Activated CD8-positive, alpha-beta T cell treated with anti-CD3 and anti-CD28 coated beads for 36 hours (primary cell): ENCODE measurements around the gene ARMCX4. TPM values are rescaled to one million over a fixed set of nuclear protein-coding genes. Genes with fewer than 3 reads are reported as not detected.

Source experiments
- ATAC-seq: fragments of 200-7000 bp; cut with Tn5 transposase; one replicate; pipeline ENCODE4 v1.10.0; 2021; ENCODE audit warnings: mild to moderate bottlenecking, moderate library complexity
- CTCF ChIA-PET: fragments of 350-600 bp; sonication (Branson Sonifier 250); formaldehyde crosslinking; loops from one replicate; lab custom pipeline; 2021; ENCODE audit warnings: antibody characterized with exemption; lab: Charles Lee
- POLR2A ChIA-PET: fragments of 350-600 bp; sonication (Branson Sonifier 250); formaldehyde crosslinking; loops from one replicate; lab custom pipeline; 2021; ENCODE audit warnings: antibody characterized with exemption; lab: Charles Lee
- DNase-seq: peaks from one replicate; pipeline ENCODE4 v3.0.0-alpha.2; 2020
- H3K27ac Mint-ChIP-seq: one replicate; pipeline ENCODE4 v1.8.0; 2021; ENCODE audit warnings: mild to moderate bottlenecking, mixed read lengths
- H3K27me3 Mint-ChIP-seq: one replicate; pipeline ENCODE4 v1.8.0; 2021; ENCODE audit warnings: mixed read lengths
- H3K36me3 Mint-ChIP-seq: one replicate; pipeline ENCODE4 v1.8.0; 2021; ENCODE audit warnings: low read depth, mixed read lengths
- H3K4me1 Mint-ChIP-seq: one replicate; pipeline ENCODE4 v1.8.0; 2021; ENCODE audit warnings: low read depth, mixed read lengths
- H3K4me3 Mint-ChIP-seq: one replicate; pipeline ENCODE4 v1.8.0; 2021; ENCODE audit warnings: mild to moderate bottlenecking, moderate library complexity, mixed read lengths
- H3K9me3 Mint-ChIP-seq: one replicate; pipeline ENCODE4 v1.8.0; 2021; ENCODE audit warnings: mixed read lengths
- CTCF ChIP-seq: fragments of 200-600 bp; IDR thresholded peaks from one replicate; pipeline ENCODE4 v1.8.0; 2022; ENCODE audit warnings: antibody characterized with exemption, mild to moderate bottlenecking
- intact Hi-C: fragments of 100-400 bp; cut with micrococcal nuclease; formaldehyde crosslinking; loops from one replicate; pipeline ENCODE4 v1.10.0; 2022
- total RNA-seq, 2 experiments: library from RNA; stranded (reverse); gene quantifications; one replicate each; pipeline ENCODE4 v1.2.3, GENCODE V29; 2021

Gene ARMCX4
- total RNA-seq, result 1 to 10 TPM; 4.8 to 5.8 TPM

- Mint-ChIP-seq H3K27me3 (no peaks in the 10 kb centered on the region), H3K4me3 (peak within 1 kb of the TSS; percentile 76), H3K36me3 (peaks cover 2% of the 10 kb centered on the region), H3K27ac (peak within 1 kb of the TSS; percentile 25), H3K4me1 (peaks cover 7% of the 10 kb centered on the region), H3K9me3 (no peaks in the 10 kb centered on the region)
- DNase-seq (peak; percentile 60), ATAC-seq (peak; percentile 90)
- intact Hi-C loops, result no loop called here
- ChIA-PET POLR2A (no interaction called here), CTCF (no interaction called here)
- TF ChIP-seq CTCF, result no peak
These were observed at the start of gene ARMCX4 for GRCh38 chrX:101485212-101485949. Gene ARMCX4 (plus strand): TSS chrX:101485456. CDS start chrX:101488590, 3,134 bp downstream.

- intact Hi-C loops, result no loop called here
- DNase-seq, result no peak
- Mint-ChIP-seq H3K4me1 (no peaks in the 10 kb centered on the region), H3K36me3 (peaks cover 47% of the 10 kb centered on the region), H3K9me3 (no peaks in the 10 kb centered on the region), H3K4me3 (no peak overlapping the region), H3K27me3 (no peaks in the 10 kb centered on the region), H3K27ac (no peak overlapping the region)
- ATAC-seq, result no peak
- no peak for TF ChIP-seq CTCF
- ChIA-PET CTCF (no interaction called here), POLR2A (no interaction called here)
These were observed 43.2 kb upstream of the ARMCX4 start for GRCh38 chrX:101442085-101442484.

- no peak for TF ChIP-seq CTCF
- ChIA-PET POLR2A (interaction anchor here (0.6 kb wide), 1 partner anchor 100 kb away, joined by 3 read pairs; no protein-coding TSS in a partner anchor), CTCF (no interaction called here)
- Mint-ChIP-seq H3K36me3 (peaks cover 26% of the 10 kb centered on the region), H3K27ac (no peak overlapping the region), H3K4me1 (no peaks in the 10 kb centered on the region), H3K9me3 (no peaks in the 10 kb centered on the region), H3K4me3 (no peak overlapping the region), H3K27me3 (no peaks in the 10 kb centered on the region)
- DNase-seq (no peak), ATAC-seq (no peak)
- intact Hi-C loops, result no loop called here
These were observed 36.0 kb upstream of the ARMCX4 start for GRCh38 chrX:101449279-101449678.

- CTCF ChIA-PET, result no interaction called here
- Mint-ChIP-seq H3K4me1 (no peaks in the 10 kb centered on the region), H3K27ac (no peak overlapping the region), H3K27me3 (no peaks in the 10 kb centered on the region), H3K36me3 (peaks cover 30% of the 10 kb centered on the region), H3K4me3 (no peak overlapping the region), H3K9me3 (no peaks in the 10 kb centered on the region)
- intact Hi-C loops, result no loop called here
- POLR2A ChIA-PET, result no interaction called here
- ATAC-seq, result no peak
- DNase-seq, result no peak
- TF ChIP-seq CTCF, result no peak
These were observed 35.2 kb upstream of the ARMCX4 start for GRCh38 chrX:101450085-101450484.

GRCh38 chrX:101450961-101451360 is 34.3 kb upstream of the ARMCX4 start:
- no peak for TF ChIP-seq CTCF
- intact Hi-C loops, result no loop called here
- H3K27me3 Mint-ChIP-seq, result no peaks in the 10 kb centered on the region
- POLR2A ChIA-PET, result no interaction called here
- ATAC-seq (no peak), DNase-seq (no peak)
- H3K9me3 Mint-ChIP-seq, result no peaks in the 10 kb centered on the region
- peaks cover 30% of the 10 kb centered on the region for H3K36me3 Mint-ChIP-seq
- no peaks in the 10 kb centered on the region for H3K4me1 Mint-ChIP-seq
- no peak overlapping the region for H3K4me3 Mint-ChIP-seq
- CTCF ChIA-PET, result no interaction called here
- H3K27ac Mint-ChIP-seq, result no peak overlapping the region
